HEK293 (cell line): ENCODE measurements around the gene SCUBE1.

ENCODE experiments used
- EGR2 ChIP-seq: fragments of 450-650 bp; formaldehyde crosslinking; IDR thresholded peaks from 2 replicates; pipeline ENCODE4 v1.5.1; 2016; ENCODE audit warnings: low read depth, missing biosample characterization, missing genetic modification characterization
- GLIS1 ChIP-seq: fragments of 450-650 bp; formaldehyde crosslinking; IDR thresholded peaks from 2 replicates; pipeline ENCODE4 v1.5.1; 2016; ENCODE audit warnings: missing biosample characterization, missing genetic modification characterization
- IKZF3 ChIP-seq: fragments of 450-650 bp; IDR thresholded peaks from 2 replicates; pipeline ENCODE4 v1.5.0; 2018; ENCODE audit warnings: missing biosample characterization, mild to moderate bottlenecking, missing genetic modification characterization, moderate library complexity
- PRDM1 ChIP-seq: fragments of 450-650 bp; formaldehyde crosslinking; IDR thresholded peaks from 2 replicates; pipeline ENCODE4; 2016; ENCODE audit warnings: missing biosample characterization, missing genetic modification characterization
- RBAK ChIP-seq: fragments of 450-650 bp; formaldehyde crosslinking; IDR thresholded peaks from 2 replicates; pipeline ENCODE4 v1.5.1; 2016; ENCODE audit warnings: missing biosample characterization, missing genetic modification characterization
- REST ChIP-seq: fragments of 450-650 bp; formaldehyde crosslinking; IDR thresholded peaks from 2 replicates; pipeline ENCODE4 v1.5.1; 2016; ENCODE audit warnings: missing biosample characterization, missing genetic modification characterization
- SCRT2 ChIP-seq: fragments of 450-650 bp; formaldehyde crosslinking; IDR thresholded peaks from 2 replicates; pipeline ENCODE4 v1.5.1; 2016; ENCODE audit warnings: missing biosample characterization, missing genetic modification characterization
- YY1 ChIP-seq: fragments of 450-650 bp; formaldehyde crosslinking; IDR thresholded peaks from 2 replicates; pipeline ENCODE4 v1.5.1; 2018; ENCODE audit warnings: missing biosample characterization, missing genetic modification characterization
- ZBTB49 ChIP-seq: fragments of 450-650 bp; formaldehyde crosslinking; IDR thresholded peaks from 2 replicates; pipeline ENCODE4 v1.5.1; 2016; ENCODE audit warnings: missing biosample characterization, missing genetic modification characterization, low read depth
- ZFP3 ChIP-seq: fragments of 450-650 bp; formaldehyde crosslinking; IDR thresholded peaks from 2 replicates; pipeline ENCODE4 v1.5.1; 2016; ENCODE audit warnings: low read depth, missing biosample characterization, missing genetic modification characterization
- ZIC2 ChIP-seq: fragments of 450-650 bp; formaldehyde crosslinking; IDR thresholded peaks from 2 replicates; pipeline ENCODE4 v1.5.1; 2016; ENCODE audit warnings: missing biosample characterization, missing genetic modification characterization
- ZNF133 ChIP-seq: fragments of 450-650 bp; formaldehyde crosslinking; IDR thresholded peaks from 2 replicates; pipeline ENCODE4 v1.5.1; 2016; ENCODE audit warnings: missing biosample characterization, missing genetic modification characterization
- ZNF157 ChIP-seq: fragments of 450-650 bp; formaldehyde crosslinking; IDR thresholded peaks from 2 replicates; pipeline ENCODE4 v1.5.1; 2016; ENCODE audit warnings: missing biosample characterization, missing genetic modification characterization
- ZNF18 ChIP-seq: fragments of 450-650 bp; formaldehyde crosslinking; IDR thresholded peaks from 2 replicates; pipeline ENCODE4 v1.5.1; 2016; ENCODE audit warnings: missing biosample characterization, missing genetic modification characterization
- ZNF202 ChIP-seq: fragments of 450-650 bp; formaldehyde crosslinking; IDR thresholded peaks from 2 replicates; pipeline ENCODE4 v1.5.1; 2016; ENCODE audit warnings: missing biosample characterization, missing genetic modification characterization, borderline replicate concordance
- ZNF398 ChIP-seq: fragments of 450-650 bp; formaldehyde crosslinking; IDR thresholded peaks from 2 replicates; pipeline ENCODE4 v1.5.1; 2017; ENCODE audit warnings: missing biosample characterization, missing genetic modification characterization
- ZNF404 ChIP-seq: fragments of 450-650 bp; formaldehyde crosslinking; IDR thresholded peaks from 2 replicates; pipeline ENCODE4 v1.5.1; 2017; ENCODE audit warnings: missing biosample characterization, missing genetic modification characterization
- ZNF416 ChIP-seq: fragments of 450-650 bp; formaldehyde crosslinking; IDR thresholded peaks from 2 replicates; pipeline ENCODE4 v1.5.1; 2016; ENCODE audit warnings: missing biosample characterization, missing genetic modification characterization
- ZNF423 ChIP-seq: fragments of 450-650 bp; formaldehyde crosslinking; IDR thresholded peaks from 2 replicates; pipeline ENCODE4 v1.5.1; 2016; ENCODE audit warnings: missing biosample characterization, missing genetic modification characterization
- ZNF510 ChIP-seq: fragments of 450-650 bp; formaldehyde crosslinking; IDR thresholded peaks from 2 replicates; pipeline ENCODE4 v1.5.1; 2018; ENCODE audit warnings: mild to moderate bottlenecking, missing genetic modification characterization, missing biosample characterization; ENCODE audit not compliant: insufficient replicate concordance
- ZNF529 ChIP-seq: fragments of 450-650 bp; formaldehyde crosslinking; IDR thresholded peaks from 2 replicates; pipeline ENCODE4 v1.5.1; 2017; ENCODE audit warnings: missing genetic modification characterization, missing biosample characterization; ENCODE audit not compliant: insufficient replicate concordance
- ZNF544 ChIP-seq: fragments of 450-650 bp; formaldehyde crosslinking; IDR thresholded peaks from 2 replicates; pipeline ENCODE4 v1.5.0; 2017; ENCODE audit warnings: missing biosample characterization, missing genetic modification characterization
- ZNF623 ChIP-seq: fragments of 450-650 bp; formaldehyde crosslinking; IDR thresholded peaks from 2 replicates; pipeline ENCODE4 v1.5.1; 2016; ENCODE audit warnings: missing biosample characterization, missing genetic modification characterization
- ZNF747 ChIP-seq: fragments of 450-650 bp; formaldehyde crosslinking; IDR thresholded peaks from 2 replicates; pipeline ENCODE4 v1.5.1; 2016; ENCODE audit warnings: missing biosample characterization, missing genetic modification characterization
- ZSCAN18 ChIP-seq: fragments of 450-650 bp; formaldehyde crosslinking; IDR thresholded peaks from 2 replicates; pipeline ENCODE4 v1.5.1; 2016; ENCODE audit warnings: missing biosample characterization, missing genetic modification characterization

Gene SCUBE1

GRCh38 chr22:43289976-43290721 lies 53.0 kb downstream of the SCUBE1 start (continued):
- TF ChIP-seq REST (no peak), ZNF510 (tag by site-specific recombination) (no peak), ZNF157 (tag by site-specific recombination) (no peak), SCRT2 (no peak), EGR2 (tag by site-specific recombination) (no peak), ZNF133 (tag by site-specific recombination) (no peak), ZNF202 (tag by site-specific recombination) (no peak), ZIC2 (tag by site-specific recombination) (peak; percentile 100), GLIS1 (tag by site-specific recombination) (peak; percentile 90), ZSCAN18 (no peak), ZNF623 (no peak), ZNF404 (tag by site-specific recombination) (no peak), YY1 (tag by site-specific recombination) (no peak), PRDM1 (tag by site-specific recombination) (no peak), ZNF544 (no peak), RBAK (no peak), ZNF747 (no peak), ZBTB49 (tag by site-specific recombination) (no peak), ZNF398 (no peak), ZFP3 (no peak), ZNF529 (tag by site-specific recombination) (no peak), ZNF18 (peak; percentile 44; the same call in 1 of the 2 replicates), ZNF416 (tag by site-specific recombination) (no peak), IKZF3 (tag by site-specific recombination) (peak; percentile 22; the same call in 1 of the 2 replicates), ZNF423 (tag by site-specific recombination) (peak; percentile 98)
